Thyroid gland (tissue), 4 donors: ENCODE measurements around the gene KISS1R.

Experiments
- POLR2A ChIP-seq, 2 donors: fragments of 450-650 bp; IDR thresholded peaks; one replicate each; pipeline ENCODE4 v1.6.1; 2017; ENCODE audit warnings: antibody characterized with exemption in 2 of 2, mild to moderate bottlenecking in 2 of 2, moderate library complexity in 1 of 2
- TF ChIP-seq, protein P1 (sequence below), 6 experiments: fragments of 200-600 bp in 3 of 6; fragments of 450-650 bp in 3 of 6; sonication (generic) in 3 of 6; IDR thresholded peaks; one replicate each; pipeline ENCODE4 v1.5.1; 2016 to 2019; ENCODE audit warnings: antibody characterized with exemption in 6 of 6, mild to moderate bottlenecking in 2 of 6, inconsistent platforms in 1 of 6, moderate library complexity in 1 of 6

DNA sequence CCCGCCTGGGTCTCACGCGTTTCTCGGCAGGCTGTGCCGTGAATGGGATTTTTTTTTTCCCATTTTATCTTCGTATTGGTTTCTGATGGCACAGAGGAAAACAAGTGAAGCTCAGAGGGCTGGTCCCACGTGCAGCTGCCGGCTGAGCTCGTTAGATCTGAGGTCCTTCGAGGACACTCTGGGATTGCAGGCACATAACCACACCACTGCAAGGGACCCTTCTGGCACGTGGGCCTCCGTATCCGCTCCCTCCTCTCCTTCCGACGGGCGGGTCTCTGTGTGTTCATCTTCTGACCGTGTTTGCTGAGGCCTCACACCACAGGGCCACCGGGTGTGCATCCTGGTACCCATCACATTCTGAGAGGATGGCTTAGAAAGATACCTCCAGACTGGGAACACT, 41.0 kb upstream of the KISS1R start:
- TF ChIP-seq, protein P1, sequence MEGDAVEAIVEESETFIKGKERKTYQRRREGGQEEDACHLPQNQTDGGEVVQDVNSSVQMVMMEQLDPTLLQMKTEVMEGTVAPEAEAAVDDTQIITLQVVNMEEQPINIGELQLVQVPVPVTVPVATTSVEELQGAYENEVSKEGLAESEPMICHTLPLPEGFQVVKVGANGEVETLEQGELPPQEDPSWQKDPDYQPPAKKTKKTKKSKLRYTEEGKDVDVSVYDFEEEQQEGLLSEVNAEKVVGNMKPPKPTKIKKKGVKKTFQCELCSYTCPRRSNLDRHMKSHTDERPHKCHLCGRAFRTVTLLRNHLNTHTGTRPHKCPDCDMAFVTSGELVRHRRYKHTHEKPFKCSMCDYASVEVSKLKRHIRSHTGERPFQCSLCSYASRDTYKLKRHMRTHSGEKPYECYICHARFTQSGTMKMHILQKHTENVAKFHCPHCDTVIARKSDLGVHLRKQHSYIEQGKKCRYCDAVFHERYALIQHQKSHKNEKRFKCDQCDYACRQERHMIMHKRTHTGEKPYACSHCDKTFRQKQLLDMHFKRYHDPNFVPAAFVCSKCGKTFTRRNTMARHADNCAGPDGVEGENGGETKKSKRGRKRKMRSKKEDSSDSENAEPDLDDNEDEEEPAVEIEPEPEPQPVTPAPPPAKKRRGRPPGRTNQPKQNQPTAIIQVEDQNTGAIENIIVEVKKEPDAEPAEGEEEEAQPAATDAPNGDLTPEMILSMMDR (IDR thresholded peaks at IDR 0.05) = no peak
- TF ChIP-seq POLR2A (IDR thresholded peaks at IDR 0.05) = no peak
